HepG2 (cell line): Measurements from ENCODE around the gene LRIG1. TPM values are rescaled to one million over a fixed set of nuclear protein-coding genes. Genes with fewer than 3 reads are reported as not detected.

ENCODE experiments used
- BCL6 ChIP-seq: IDR thresholded peaks from 2 replicates; pipeline ENCODE4 v1.6.1; 2016; ENCODE audit warnings: missing genetic modification reagents, missing compliant biosample characterization
- GABPA ChIP-seq, 2 experiments: IDR thresholded peaks; 2 replicates each; pipeline ENCODE4 v1.6.1; 2011 to 2016; ENCODE audit warnings: low read depth in 2 of 2, low read length in 1 of 2, missing biosample characterization in 1 of 2, missing genetic modification characterization in 1 of 2
- HNF4A ChIP-seq: sonication (generic); formaldehyde crosslinking; IDR thresholded peaks from 2 replicates; pipeline ENCODE4 v1.4.0; 2020; ENCODE audit warnings: missing genetic modification reagents
- KAT2B ChIP-seq: fragments of 150-350 bp; IDR thresholded peaks from 2 replicates; pipeline ENCODE4 v1.6.1; 2014; ENCODE audit warnings: low read depth, low read length, borderline replicate concordance
- LCORL ChIP-seq, 2 experiments: fragments of 450-650 bp in 1 of 2; sonication (generic) in 1 of 2; formaldehyde crosslinking in 1 of 2; IDR thresholded peaks; 2 replicates each; pipeline versions ENCODE4 v1.5.0 to v1.6.1; 2017 to 2020; ENCODE audit warnings: antibody characterized with exemption in 1 of 2, missing genetic modification reagents in 1 of 2
- NR1H2 ChIP-seq: sonication (generic); formaldehyde crosslinking; IDR thresholded peaks from 2 replicates; pipeline ENCODE4 v1.8.1; 2022; ENCODE audit warnings: low read depth, missing genetic modification reagents, borderline replicate concordance
- NR2F6 ChIP-seq, 2 experiments: IDR thresholded peaks; 2 replicates each; pipeline ENCODE4 v1.6.1; 2016; ENCODE audit warnings: antibody characterized with exemption in 1 of 2, mild to moderate bottlenecking in 1 of 2
- RAD21 ChIP-seq: fragments of 450-650 bp; formaldehyde crosslinking; IDR thresholded peaks from 2 replicates; pipeline ENCODE4 v1.5.0; 2020; ENCODE audit warnings: mild to moderate bottlenecking
- RARA ChIP-seq: IDR thresholded peaks from 2 replicates; pipeline ENCODE4 v1.6.1; 2016; ENCODE audit warnings: missing genetic modification reagents, missing compliant biosample characterization
- RFX1 ChIP-seq: fragments of 450-650 bp; IDR thresholded peaks from 2 replicates; pipeline ENCODE4 v1.6.1; 2017
- RFXANK ChIP-seq: IDR thresholded peaks from 2 replicates; pipeline ENCODE4 v1.6.1; 2016
- RXRA ChIP-seq: sonication (generic); formaldehyde crosslinking; IDR thresholded peaks from 2 replicates; pipeline ENCODE4 v1.5.1; 2020; ENCODE audit warnings: missing genetic modification reagents
- SALL1 ChIP-seq: sonication (generic); formaldehyde crosslinking; IDR thresholded peaks from 2 replicates; pipeline ENCODE4 v1.8.0; 2022; ENCODE audit warnings: mild to moderate bottlenecking, missing genetic modification reagents
- SOX13 ChIP-seq, 3 experiments: fragments of 450-650 bp in 1 of 3; sonication (generic) in 1 of 3; formaldehyde crosslinking in 1 of 3; IDR thresholded peaks in 2 of 3; conservative IDR thresholded peaks in 1 of 3; 2 replicates each; pipeline versions ENCODE4 v1.5.0 to v1.6.1; 2016 to 2020; ENCODE audit warnings: antibody characterized with exemption in 1 of 3, mild to moderate bottlenecking in 1 of 3, missing compliant biosample characterization in 1 of 3, missing genetic modification reagents in 1 of 3, moderate library complexity in 1 of 3
- SOX6 ChIP-seq, 2 experiments: fragments of 450-650 bp in 1 of 2; sonication (generic) in 1 of 2; formaldehyde crosslinking in 1 of 2; IDR thresholded peaks; 2 replicates each; pipeline versions ENCODE4 v1.4.0 to v1.6.1; 2017 to 2020; ENCODE audit warnings: antibody characterized with exemption in 1 of 2, mild to moderate bottlenecking in 1 of 2, missing genetic modification reagents in 1 of 2
- SP2 ChIP-seq: sonication (generic); formaldehyde crosslinking; IDR thresholded peaks from 2 replicates; pipeline ENCODE4 v1.5.1; 2020; ENCODE audit warnings: mild to moderate bottlenecking, missing genetic modification reagents
- XRCC5 ChIP-seq: fragments of 200-400 bp; formaldehyde crosslinking; optimal IDR thresholded peaks from 2 replicates; pipeline ENCODE3; 2017; ENCODE audit warnings: mild to moderate bottlenecking, low read length
- ZEB1 ChIP-seq: IDR thresholded peaks from 2 replicates; pipeline ENCODE4 v1.6.1; 2012; ENCODE audit warnings: mild to moderate bottlenecking, low read depth, inconsistent platforms; ENCODE audit not compliant: insufficient replicate concordance
- ZNF562 ChIP-seq: sonication (generic); formaldehyde crosslinking; IDR thresholded peaks from 2 replicates; pipeline ENCODE4 v1.8.0; 2022; ENCODE audit warnings: missing genetic modification reagents, borderline replicate concordance
- ZNF883 ChIP-seq: sonication (generic); formaldehyde crosslinking; IDR thresholded peaks from 2 replicates; pipeline ENCODE4 v1.5.1; 2020; ENCODE audit warnings: mild to moderate bottlenecking, missing genetic modification reagents; ENCODE audit errors: not compliant biosample characterization
- ZSCAN25 ChIP-seq: sonication (generic); formaldehyde crosslinking; IDR thresholded peaks from 2 replicates; pipeline ENCODE4 v1.8.0; 2022; ENCODE audit warnings: mild to moderate bottlenecking, missing genetic modification reagents
- polyA plus RNA-seq, 8 experiments: library from polyadenylated mRNA; depleted of rRNA in 3 of 8; stranded (reverse) in 7 of 8; unstranded in 1 of 8; fragments of >200 nt; fragmentation: Illumina TruSeq in 4 of 8; extraction: Trizol in 4 of 8; gene quantifications; 2 replicates each; pipeline versions ENCODE4 v1.2.1 to v1.2.3, GENCODE V29; 2011 to 2016; ENCODE audit warnings: low read depth in 4 of 8, missing spikeins in 1 of 8, mixed read lengths in 1 of 8; ENCODE audit not compliant: insufficient read depth in 1 of 8
- total RNA-seq, 5 experiments: library from RNA; depleted of rRNA; stranded (reverse); fragments of >200 nt; fragmentation: Illumina TruSeq; extraction: Trizol; gene quantifications; 2 replicates each; pipeline ENCODE4 v1.2.3, GENCODE V29; 2016; ENCODE audit warnings: low read depth in 1 of 5
- TF ChIP-seq, protein P1 (sequence below): sonication (generic); formaldehyde crosslinking; IDR thresholded peaks from 2 replicates; pipeline ENCODE4 v1.5.0; 2020; ENCODE audit warnings: missing genetic modification reagents, mild to moderate bottlenecking, borderline replicate concordance
- TF ChIP-seq, protein P2 (sequence below): sonication (generic); formaldehyde crosslinking; IDR thresholded peaks from 2 replicates; pipeline ENCODE4 v1.5.0; 2020; ENCODE audit warnings: missing genetic modification reagents
- TF ChIP-seq, protein P3 (sequence below): sonication (generic); formaldehyde crosslinking; IDR thresholded peaks from 2 replicates; pipeline ENCODE4 v1.4.0; 2020; ENCODE audit warnings: missing genetic modification reagents
- TF ChIP-seq, protein P4 (sequence below): sonication (generic); formaldehyde crosslinking; IDR thresholded peaks from 2 replicates; pipeline ENCODE4 v1.8.0; 2022; ENCODE audit warnings: mild to moderate bottlenecking, missing genetic modification reagents; ENCODE audit not compliant: insufficient replicate concordance

LRIG1 gene
- total and polyA plus RNA-seq, 2 of the 13 experiments (the other 11 are each of a cell fraction or from before 2014, with no cell fraction given), result 17.8 to 24.8 TPM

DNA sequence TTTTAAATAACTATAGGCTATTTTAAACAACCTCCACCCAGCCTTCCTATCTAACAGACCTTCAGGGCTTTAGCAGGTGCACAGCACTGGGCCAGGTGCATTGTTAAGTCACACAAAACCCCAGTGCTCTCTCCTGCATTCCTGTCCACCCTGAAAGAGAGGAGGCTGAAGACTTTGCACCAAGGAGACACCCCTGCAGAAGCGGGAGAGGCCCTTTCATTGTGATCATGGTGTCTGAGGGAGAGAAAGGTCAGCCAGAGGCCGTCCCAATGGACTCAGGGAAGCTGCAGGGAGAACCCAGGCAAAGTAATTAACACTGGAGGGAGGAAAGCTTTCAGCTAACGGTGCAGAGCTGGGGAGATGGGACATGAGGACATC is 5.2 kb downstream of the LRIG1 start (continued):
- TF ChIP-seq, protein P1, sequence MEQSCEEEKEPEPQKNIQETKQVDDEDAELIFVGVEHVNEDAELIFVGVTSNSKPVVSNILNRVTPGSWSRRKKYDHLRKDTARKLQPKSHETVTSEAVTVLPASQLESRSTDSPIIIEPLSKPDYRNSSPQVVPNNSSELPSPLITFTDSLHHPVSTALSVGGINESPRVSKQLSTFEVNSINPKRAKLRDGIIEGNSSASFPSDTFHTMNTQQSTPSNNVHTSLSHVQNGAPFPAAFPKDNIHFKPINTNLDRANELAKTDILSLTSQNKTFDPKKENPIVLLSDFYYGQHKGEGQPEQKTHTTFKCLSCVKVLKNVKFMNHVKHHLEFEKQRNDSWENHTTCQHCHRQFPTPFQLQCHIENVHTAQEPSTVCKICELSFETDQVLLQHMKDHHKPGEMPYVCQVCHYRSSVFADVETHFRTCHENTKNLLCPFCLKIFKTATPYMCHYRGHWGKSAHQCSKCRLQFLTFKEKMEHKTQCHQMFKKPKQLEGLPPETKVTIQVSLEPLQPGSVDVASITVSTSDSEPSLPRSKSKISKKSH (CRISPR knock-in tag), result no peak
- TF ChIP-seq SP2 (CRISPR knock-in tag) (no peak), SOX13 (IDR thresholded peaks at IDR 0.05) (no peak), SOX13 (CRISPR knock-in tag; conservative IDR thresholded peaks at IDR 0.05 in 1 of 2, IDR thresholded peaks at IDR 0.05 in 1 of 2) (peak in 1 of 2 experiments; percentile 68; a peak in 2 of 4 replicates), RARA (CRISPR knock-in tag) (peak; percentile 81), RAD21 (CRISPR knock-in tag) (no peak), KAT2B (no peak), SALL1 (peak; percentile 54), ZSCAN25 (CRISPR knock-in tag) (peak; percentile 95), HNF4A (peak; percentile 68), ZNF883 (CRISPR knock-in tag) (no peak), ZEB1 (peak; percentile 32), NR1H2 (CRISPR knock-in tag) (no peak), RFX1 (no peak), SOX6 (IDR thresholded peaks at IDR 0.05) (no peak), SOX6 (CRISPR knock-in tag; IDR thresholded peaks at IDR 0.05) (peak; percentile 45; the same call in 1 of the 2 replicates), RFXANK (CRISPR knock-in tag) (no peak), BCL6 (CRISPR knock-in tag) (0 out of 2 replicates have a peak, but pooled peaks have one; percentile 24), GABPA (IDR thresholded peaks at IDR 0.05; ENCODE audit: low read depth, low read length) (no peak), GABPA (CRISPR knock-in tag; IDR thresholded peaks at IDR 0.05; ENCODE audit: low read depth) (no peak), LCORL (IDR thresholded peaks at IDR 0.05) (no peak), LCORL (CRISPR knock-in tag; IDR thresholded peaks at IDR 0.05) (peak; percentile 36; the same call in 1 of the 2 replicates), XRCC5 (peak; percentile 17), ZNF562 (CRISPR knock-in tag) (no peak), NR2F6 (IDR thresholded peaks at IDR 0.05) (peak; percentile 54), NR2F6 (CRISPR knock-in tag; IDR thresholded peaks at IDR 0.05) (no peak), RXRA (CRISPR knock-in tag) (peak; percentile 79)
- TF ChIP-seq, protein P2, sequence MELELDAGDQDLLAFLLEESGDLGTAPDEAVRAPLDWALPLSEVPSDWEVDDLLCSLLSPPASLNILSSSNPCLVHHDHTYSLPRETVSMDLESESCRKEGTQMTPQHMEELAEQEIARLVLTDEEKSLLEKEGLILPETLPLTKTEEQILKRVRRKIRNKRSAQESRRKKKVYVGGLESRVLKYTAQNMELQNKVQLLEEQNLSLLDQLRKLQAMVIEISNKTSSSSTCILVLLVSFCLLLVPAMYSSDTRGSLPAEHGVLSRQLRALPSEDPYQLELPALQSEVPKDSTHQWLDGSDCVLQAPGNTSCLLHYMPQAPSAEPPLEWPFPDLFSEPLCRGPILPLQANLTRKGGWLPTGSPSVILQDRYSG (CRISPR knock-in tag), result no peak
- TF ChIP-seq, protein P3, sequence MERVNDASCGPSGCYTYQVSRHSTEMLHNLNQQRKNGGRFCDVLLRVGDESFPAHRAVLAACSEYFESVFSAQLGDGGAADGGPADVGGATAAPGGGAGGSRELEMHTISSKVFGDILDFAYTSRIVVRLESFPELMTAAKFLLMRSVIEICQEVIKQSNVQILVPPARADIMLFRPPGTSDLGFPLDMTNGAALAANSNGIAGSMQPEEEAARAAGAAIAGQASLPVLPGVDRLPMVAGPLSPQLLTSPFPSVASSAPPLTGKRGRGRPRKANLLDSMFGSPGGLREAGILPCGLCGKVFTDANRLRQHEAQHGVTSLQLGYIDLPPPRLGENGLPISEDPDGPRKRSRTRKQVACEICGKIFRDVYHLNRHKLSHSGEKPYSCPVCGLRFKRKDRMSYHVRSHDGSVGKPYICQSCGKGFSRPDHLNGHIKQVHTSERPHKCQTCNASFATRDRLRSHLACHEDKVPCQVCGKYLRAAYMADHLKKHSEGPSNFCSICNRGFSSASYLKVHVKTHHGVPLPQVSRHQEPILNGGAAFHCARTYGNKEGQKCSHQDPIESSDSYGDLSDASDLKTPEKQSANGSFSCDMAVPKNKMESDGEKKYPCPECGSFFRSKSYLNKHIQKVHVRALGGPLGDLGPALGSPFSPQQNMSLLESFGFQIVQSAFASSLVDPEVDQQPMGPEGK (CRISPR knock-in tag), result 0 out of 2 replicates have a peak, but pooled peaks have one; percentile 17
- TF ChIP-seq, protein P4, sequence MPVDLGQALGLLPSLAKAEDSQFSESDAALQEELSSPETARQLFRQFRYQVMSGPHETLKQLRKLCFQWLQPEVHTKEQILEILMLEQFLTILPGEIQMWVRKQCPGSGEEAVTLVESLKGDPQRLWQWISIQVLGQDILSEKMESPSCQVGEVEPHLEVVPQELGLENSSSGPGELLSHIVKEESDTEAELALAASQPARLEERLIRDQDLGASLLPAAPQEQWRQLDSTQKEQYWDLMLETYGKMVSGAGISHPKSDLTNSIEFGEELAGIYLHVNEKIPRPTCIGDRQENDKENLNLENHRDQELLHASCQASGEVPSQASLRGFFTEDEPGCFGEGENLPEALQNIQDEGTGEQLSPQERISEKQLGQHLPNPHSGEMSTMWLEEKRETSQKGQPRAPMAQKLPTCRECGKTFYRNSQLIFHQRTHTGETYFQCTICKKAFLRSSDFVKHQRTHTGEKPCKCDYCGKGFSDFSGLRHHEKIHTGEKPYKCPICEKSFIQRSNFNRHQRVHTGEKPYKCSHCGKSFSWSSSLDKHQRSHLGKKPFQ (CRISPR knock-in tag), result no peak
